HG02870 (cell line): ENCODE data around the gene EHD2.
"Not testable (repeated sequence)": the region's sequence is repeated elsewhere in the genome, so short reads cannot be mapped to it uniquely, and the experiment has no call there.

Experiments
- ATAC-seq: cut with Tn5 transposase; IDR thresholded peaks from one replicate; pipeline ENCODE4 v1.9.1; 2021; ENCODE audit warnings: mild to moderate bottlenecking, moderate library complexity; ENCODE audit not compliant: unreplicated experiment

EHD2 gene

DNA sequence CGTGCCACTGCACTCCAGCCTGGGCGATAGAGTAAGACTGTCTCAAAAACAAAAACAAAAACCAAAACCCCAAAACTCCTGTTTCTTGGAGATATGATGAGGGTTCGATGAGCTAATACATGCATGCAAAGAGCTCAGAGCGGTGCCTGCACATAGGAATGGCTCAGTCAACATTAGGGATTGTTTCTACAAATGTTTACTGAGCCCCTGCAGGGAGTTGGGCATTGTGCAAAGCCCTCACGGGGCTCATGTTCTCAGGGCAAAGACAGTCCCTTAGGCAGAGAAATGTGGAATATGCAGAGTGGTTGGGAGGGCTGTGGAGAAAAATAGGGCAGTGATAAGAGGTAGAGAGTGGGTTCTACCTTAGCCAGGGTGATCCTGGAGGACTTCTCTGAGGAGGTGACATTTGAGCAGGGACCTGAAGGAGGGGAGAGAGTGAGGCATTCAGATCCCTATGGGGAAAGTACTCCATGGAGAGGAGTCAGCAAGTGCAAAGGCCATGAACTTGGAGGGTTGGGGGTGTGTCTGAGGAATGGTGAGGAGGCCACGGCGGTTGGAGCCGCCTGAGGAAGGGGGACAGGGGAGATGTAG lies 1.5 kb upstream of the EHD2 start:
- ATAC-seq: no peak

DNA sequence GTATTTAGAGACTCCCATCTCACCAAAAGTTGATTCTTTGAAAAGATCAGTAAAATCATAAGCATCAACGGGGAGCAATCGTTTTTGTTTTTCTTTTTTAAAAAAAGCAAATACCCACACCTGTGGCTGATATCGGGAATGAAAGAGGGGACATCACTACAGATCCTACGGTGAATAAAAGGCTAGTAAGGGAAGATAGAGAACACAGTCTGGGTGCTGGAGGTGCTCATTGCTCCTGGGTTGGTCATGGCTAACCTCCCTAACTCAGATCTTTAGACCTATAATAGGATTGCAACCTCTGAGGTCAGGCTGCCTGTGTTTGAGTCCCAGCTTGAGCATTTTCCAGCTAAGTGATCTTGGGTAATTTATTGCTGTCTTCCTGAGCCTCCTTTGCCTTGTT lies 1.1 kb downstream of the EHD2 start:
- ATAC-seq: no peak

DNA sequence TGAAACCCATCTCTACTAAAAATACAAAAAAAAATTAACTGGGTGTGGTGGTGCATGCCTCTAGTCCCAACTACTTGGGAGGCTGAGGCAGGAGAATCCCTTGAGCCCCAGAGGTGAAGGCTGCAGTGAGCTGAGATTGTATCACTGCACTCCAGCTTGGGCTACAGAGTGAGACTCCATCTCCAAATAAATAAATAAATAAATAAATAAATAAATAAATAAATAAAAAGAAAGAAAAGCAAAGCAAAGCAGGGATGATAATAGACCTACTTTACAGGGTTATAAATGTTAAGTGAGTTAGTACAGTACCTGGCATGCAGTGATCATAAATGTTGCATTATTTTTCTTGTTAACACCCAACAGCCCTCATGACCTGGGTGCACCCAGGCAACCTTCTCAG lies 1.6 kb downstream of the EHD2 start:
- ATAC-seq: not testable (repeated sequence)

- no peak for ATAC-seq
These were observed 3.2 kb downstream of the EHD2 start for GRCh38 chr19:47716270-47716937.

DNA sequence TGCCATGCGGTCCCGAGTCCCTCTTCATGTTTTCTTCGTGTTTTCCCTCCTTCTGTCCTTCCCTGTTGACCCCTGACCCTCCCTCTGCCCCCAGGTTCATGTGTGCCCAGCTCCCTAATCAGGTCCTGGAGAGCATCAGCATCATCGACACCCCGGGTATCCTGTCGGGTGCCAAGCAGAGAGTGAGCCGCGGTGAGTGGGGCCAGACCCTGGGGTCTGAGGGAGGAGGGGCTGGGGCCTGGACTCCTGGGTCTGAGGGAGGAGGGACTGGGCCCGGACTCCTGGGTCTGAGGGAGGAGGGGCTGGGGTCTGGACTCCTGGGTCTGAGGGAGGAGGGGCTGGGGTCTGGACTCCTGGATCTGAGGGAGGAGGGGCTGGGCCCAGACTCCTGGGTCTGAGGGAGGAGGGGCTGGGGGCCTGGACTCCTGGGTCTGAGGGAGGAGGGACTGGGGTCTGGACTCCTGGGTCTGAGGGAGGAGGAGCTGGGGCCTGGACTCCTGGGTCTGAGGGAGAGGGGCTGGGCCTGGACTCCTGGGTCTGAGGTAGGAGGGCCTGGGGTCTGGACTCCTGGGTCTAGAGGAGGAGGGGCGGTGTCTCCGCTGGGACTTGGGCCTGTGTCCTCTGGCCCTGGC lies 5.3 kb downstream of the EHD2 start:
- not testable (repeated sequence) for ATAC-seq

DNA sequence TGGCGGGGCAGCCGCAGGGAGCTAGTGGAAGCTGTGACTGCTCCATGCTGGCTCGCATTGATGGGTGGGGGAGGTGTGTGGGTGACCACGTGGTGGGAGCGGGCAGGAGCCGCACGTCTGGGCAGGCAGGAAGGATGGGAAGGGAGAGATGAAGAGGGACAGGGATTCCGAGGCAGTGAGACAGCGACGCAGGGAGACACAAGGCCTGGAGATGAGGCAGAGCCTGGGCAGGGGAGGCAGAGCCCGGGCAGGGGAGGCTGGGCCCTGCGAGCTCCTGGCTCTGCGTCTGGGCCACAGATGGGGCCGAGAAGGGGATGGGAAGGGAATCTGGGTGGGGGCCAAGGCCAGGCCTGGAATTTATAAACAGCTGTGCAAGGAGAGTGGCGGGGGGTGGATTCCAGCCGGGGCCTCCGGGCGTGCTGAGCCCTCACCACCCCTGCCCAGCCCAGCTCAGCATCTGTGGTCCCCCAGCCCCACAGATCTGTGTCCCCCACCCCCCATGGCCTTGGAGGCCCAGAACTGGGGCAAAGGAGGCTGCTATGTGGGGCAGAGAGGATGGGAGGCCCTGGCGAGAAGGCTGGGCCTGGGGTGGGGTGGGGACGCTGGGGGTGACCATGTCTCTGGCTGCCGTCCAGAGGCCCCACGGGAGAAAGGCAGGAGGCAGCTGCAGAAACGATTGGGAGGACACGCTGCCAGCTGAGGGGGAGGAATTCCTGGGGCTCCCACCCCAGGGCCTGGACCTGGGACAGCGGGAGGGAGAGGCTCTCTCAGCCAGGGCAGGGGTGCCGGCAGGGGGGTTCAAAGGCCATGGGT lies 6.0 kb downstream of the EHD2 start:
- ATAC-seq: no peak

DNA sequence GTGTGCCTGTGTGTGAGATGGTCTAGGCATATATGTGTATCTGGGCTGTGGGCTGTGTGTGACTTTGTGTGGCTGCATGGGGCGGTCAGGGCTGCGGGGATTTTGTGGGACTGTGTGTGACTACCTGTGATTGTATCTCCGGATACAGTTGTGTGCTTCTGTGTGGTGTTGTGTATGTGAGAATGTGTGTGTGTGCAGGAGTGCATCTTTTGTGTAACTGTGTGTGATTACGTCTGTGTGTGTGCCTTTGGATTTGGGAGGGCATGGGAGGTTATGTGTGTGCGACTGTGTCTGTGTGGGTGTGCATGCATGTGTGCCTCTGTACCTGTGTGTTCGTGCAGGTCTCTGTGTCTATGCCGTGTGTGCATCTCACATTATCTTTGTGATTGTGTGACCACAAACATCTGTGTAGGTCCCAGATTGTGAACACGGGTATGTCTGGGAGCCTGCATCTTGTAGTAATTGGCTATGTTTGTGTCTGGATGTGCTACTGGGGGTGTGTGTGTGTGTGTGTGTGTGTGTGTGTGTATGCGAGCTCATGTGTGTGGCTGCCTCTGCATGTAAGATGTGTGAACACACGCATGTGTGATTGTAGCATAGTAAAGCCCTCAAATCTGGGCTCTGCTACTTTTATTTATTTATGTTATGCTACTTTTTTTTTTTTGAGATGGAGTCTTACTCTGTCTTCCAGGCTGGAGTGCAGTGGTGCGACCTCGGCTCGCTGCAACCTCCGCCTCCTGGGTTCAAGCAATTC lies 7.6 kb downstream of the EHD2 start:
- ATAC-seq: no peak

GRCh38 chr19:47723581-47723940 lies 10.3 kb downstream of the EHD2 start:
- ATAC-seq: no peak

- no peak for ATAC-seq
These were observed 12.7 kb downstream of the EHD2 start for GRCh38 chr19:47725759-47726401.

DNA sequence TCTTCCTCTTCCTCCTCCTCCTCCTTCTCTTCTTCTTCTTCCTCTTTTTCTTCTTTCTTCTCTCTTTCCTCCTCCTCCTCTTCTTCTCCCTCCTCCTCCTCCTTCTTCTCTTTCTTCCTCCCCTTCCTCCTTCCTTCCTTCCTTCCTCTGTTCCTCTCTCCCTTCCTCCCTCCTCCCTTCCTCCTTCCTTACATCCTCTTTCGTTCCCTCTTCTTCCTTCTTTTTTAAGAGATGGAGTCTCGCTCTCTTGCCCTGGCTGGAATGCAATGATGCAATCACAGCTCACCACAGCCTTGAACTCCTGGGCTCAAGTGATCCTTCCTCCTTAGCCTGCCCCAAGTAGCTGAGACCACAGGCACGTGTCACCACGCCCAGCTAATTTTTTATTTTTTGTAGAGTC lies 13.2 kb downstream of the EHD2 start:
- no peak for ATAC-seq

GRCh38 chr19:47728295-47728694 lies 15.1 kb downstream of the EHD2 start:
- ATAC-seq: not testable (repeated sequence)

DNA sequence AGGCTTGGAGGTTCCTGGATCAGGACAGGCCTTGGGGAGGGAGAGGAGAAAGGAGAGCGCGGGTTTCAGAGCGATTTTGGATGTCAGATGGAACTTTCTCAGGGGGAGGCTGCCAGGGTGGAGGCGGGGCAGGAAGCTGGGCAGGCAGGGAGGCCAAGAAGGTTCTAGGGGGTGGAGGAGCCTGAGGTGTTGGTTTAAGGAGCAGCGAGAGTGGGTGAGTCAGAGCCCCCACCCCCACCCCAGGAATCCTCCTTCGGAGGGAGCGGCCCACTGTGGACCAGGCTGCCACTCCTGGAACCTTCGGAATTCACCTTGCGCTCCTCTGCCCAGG lies 16.2 kb downstream of the EHD2 start:
- ATAC-seq: no peak

GRCh38 chr19:47729799-47730520 lies 16.7 kb downstream of the EHD2 start:
- no peak for ATAC-seq

- ATAC-seq: no peak
These were observed 17.3 kb downstream of the EHD2 start for GRCh38 chr19:47730521-47730889.

DNA sequence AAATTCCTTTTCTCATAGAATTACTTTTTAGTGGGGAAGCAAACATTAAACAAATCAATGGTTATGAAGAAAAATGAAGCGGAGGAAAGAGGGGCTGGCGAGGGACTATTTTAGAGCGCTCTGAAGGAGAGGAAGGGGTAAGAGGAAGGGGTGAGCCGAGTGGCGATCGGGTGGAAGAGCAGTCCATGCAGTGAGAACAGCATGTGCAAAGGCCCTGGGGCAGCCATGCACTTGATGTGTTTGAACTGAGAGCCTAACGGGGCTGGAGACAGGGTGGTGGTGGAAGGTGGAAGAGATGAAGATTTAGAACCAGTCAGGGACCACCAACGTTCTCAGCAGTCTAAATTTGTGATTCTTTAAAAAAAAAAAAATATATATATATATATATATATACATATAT lies 17.7 kb downstream of the EHD2 start:
- no peak for ATAC-seq

DNA sequence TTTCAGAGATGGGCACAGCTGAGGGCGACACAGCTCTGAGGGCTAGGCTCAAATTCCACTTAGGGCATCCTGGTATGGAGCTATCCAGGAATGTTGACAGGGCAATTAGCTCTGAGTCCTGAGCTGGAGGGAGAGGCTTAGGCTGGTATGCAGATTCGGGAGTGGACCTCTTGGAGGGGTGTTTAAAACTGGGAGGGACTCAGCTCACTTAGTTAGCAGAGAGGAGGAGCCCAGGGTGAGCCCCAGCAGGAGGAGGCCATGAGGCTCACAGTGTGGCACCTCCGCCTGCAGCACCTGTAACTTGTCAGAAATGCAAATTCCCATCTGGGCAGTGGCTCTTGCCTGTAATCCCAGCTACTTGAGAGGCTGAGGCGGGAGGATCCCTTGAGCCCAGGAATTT lies 21.9 kb downstream of the EHD2 start:
- no peak for ATAC-seq

DNA sequence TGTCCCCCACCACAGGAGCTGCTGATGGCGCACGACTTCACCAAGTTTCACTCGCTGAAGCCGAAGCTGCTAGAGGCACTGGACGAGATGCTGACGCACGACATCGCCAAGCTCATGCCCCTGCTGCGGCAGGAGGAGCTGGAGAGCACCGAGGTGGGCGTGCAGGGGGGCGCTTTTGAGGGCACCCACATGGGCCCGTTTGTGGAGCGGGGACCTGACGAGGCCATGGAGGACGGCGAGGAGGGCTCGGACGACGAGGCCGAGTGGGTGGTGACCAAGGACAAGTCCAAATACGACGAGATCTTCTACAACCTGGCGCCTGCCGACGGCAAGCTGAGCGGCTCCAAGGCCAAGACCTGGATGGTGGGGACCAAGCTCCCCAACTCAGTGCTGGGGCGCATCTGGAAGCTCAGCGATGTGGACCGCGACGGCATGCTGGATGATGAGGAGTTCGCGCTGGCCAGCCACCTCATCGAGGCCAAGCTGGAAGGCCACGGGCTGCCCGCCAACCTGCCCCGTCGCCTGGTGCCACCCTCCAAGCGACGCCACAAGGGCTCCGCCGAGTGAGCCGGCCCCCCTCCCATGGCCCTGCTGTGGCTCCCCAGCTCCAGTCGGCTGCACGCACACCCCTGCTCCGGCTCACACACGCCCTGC lies 27.8 kb downstream of the EHD2 start:
- no peak for ATAC-seq

GRCh38 chr19:47741544-47742140 lies 28.4 kb downstream of the EHD2 start:
- ATAC-seq: no peak

- no peak for ATAC-seq
These were observed 29.4 kb downstream of the EHD2 start for GRCh38 chr19:47742634-47743033.
